Tibial nerve (tissue), 4 donors: ENCODE measurements around the gene CSNK1D.

Experiments
- EP300 ChIP-seq, 2 donors: sonication (generic); formaldehyde crosslinking; IDR thresholded peaks; one replicate each; pipeline ENCODE4 v1.6.1; 2017; ENCODE audit warnings: antibody characterized with exemption in 2 of 2, mild to moderate bottlenecking in 1 of 2
- POLR2A ChIP-seq, 2 donors: fragments of 450-650 bp; IDR thresholded peaks; one replicate each; pipeline ENCODE4 v1.6.1; 2017; ENCODE audit warnings: antibody characterized with exemption in 2 of 2, mild to moderate bottlenecking in 2 of 2, moderate library complexity in 2 of 2
- TF ChIP-seq, protein P1 (sequence below), 5 experiments: fragments of 200-600 bp in 3 of 5; fragments of 450-650 bp in 2 of 5; sonication (generic) in 3 of 5; IDR thresholded peaks; one replicate each; pipeline ENCODE4 v1.5.1; 2016 to 2019; ENCODE audit warnings: antibody characterized with exemption in 5 of 5, mild to moderate bottlenecking in 3 of 5, moderate library complexity in 2 of 5

DNA sequence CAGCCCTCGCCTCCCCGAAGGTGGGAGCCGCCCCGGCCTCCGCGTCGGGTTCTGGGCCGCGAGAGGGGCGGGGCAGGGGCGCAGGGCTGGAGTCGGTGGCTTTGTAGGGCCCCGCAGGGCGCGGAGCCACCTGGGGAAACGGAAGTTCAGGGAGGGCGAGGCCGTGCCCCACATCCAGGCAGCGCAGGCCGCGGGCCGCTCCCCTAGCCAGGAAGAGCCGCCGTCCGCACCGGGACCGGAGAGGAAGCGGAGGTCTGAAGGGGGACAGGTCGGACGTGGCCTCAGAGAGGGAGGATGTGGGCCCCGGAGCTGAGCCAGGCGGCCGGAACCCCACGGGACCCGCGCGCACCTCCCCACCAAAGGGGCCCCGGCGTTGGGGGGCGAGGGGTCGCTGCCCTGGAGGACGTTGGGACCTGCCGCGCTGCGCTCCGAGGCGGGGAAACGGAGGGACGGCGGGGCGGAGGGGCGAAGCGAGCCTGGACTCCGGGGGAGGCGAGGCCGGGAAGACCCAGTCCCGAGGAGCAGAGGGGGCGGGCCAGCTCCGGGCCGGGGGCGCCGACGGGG, 45.1 kb downstream of the CSNK1D start:
- TF ChIP-seq, protein P1, sequence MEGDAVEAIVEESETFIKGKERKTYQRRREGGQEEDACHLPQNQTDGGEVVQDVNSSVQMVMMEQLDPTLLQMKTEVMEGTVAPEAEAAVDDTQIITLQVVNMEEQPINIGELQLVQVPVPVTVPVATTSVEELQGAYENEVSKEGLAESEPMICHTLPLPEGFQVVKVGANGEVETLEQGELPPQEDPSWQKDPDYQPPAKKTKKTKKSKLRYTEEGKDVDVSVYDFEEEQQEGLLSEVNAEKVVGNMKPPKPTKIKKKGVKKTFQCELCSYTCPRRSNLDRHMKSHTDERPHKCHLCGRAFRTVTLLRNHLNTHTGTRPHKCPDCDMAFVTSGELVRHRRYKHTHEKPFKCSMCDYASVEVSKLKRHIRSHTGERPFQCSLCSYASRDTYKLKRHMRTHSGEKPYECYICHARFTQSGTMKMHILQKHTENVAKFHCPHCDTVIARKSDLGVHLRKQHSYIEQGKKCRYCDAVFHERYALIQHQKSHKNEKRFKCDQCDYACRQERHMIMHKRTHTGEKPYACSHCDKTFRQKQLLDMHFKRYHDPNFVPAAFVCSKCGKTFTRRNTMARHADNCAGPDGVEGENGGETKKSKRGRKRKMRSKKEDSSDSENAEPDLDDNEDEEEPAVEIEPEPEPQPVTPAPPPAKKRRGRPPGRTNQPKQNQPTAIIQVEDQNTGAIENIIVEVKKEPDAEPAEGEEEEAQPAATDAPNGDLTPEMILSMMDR (IDR thresholded peaks at IDR 0.05), result no peak
- no peak for TF ChIP-seq POLR2A (IDR thresholded peaks at IDR 0.05)
- TF ChIP-seq EP300 (IDR thresholded peaks at IDR 0.05), result no peak
